K562 (cell line): ENCODE results near the gene SV2A. TPM values are rescaled to one million over a fixed set of nuclear protein-coding genes. Genes with fewer than 3 reads are reported as not detected.

Experiments
- COPS2 ChIP-seq: fragments of 450-650 bp; conservative IDR thresholded peaks from 2 replicates; pipeline ENCODE4 v1.6.1; 2016; ENCODE audit warnings: mild to moderate bottlenecking, moderate library complexity
- E2F3 ChIP-seq: fragments of 250-450 bp; sonication (Bioruptor Pico); IDR thresholded peaks from 2 replicates; pipeline ENCODE4 v1.4.0; 2020; ENCODE audit warnings: mild to moderate bottlenecking
- EP400 ChIP-seq: fragments of 450-650 bp; IDR thresholded peaks from 2 replicates; pipeline ENCODE4 v1.6.1; 2017; ENCODE audit warnings: antibody characterized with exemption, mild to moderate bottlenecking, moderate library complexity
- ERF ChIP-seq: fragments of 450-650 bp; formaldehyde crosslinking; IDR thresholded peaks from 2 replicates; pipeline ENCODE4 v1.4.0; 2020; ENCODE audit warnings: mild to moderate bottlenecking, mixed read lengths
- MCM2 ChIP-seq: fragments of 450-650 bp; IDR thresholded peaks from 2 replicates; pipeline ENCODE4 v1.6.1; 2017; ENCODE audit warnings: low read depth, mild to moderate bottlenecking
- PHF21A ChIP-seq: fragments of 450-650 bp; IDR thresholded peaks from 2 replicates; pipeline ENCODE4 v1.6.1; 2017; ENCODE audit warnings: low read depth, borderline replicate concordance
- RNF2 ChIP-seq: sonication (generic); IDR thresholded peaks from 2 replicates; pipeline ENCODE4 v1.6.1; 2016
- ZNF311 ChIP-seq: fragments of 250-450 bp; sonication (Bioruptor Pico); IDR thresholded peaks from 2 replicates; pipeline ENCODE4 v1.4.0; 2020; ENCODE audit warnings: mild to moderate bottlenecking, moderate library complexity
- ZNF76 ChIP-seq: fragments of 250-450 bp; sonication (Bioruptor Pico); IDR thresholded peaks from 2 replicates; pipeline ENCODE4 v1.4.0; 2020; ENCODE audit warnings: mild to moderate bottlenecking, moderate library complexity, borderline replicate concordance
- ZNF766 ChIP-seq: fragments of 200-800 bp; sonication (Bioruptor generic); conservative IDR thresholded peaks from 2 replicates; pipeline ENCODE4 v1.6.1; 2016; ENCODE audit warnings: missing genetic modification characterization, missing compliant biosample characterization
- polyA plus RNA-seq, 8 experiments: library from polyadenylated mRNA; depleted of rRNA in 4 of 8; stranded (reverse) in 5 of 8; unstranded in 3 of 8; fragments of >200 nt; fragmentation: Nextera tagmentation in 2 of 8; fragmentation: Illumina TruSeq in 1 of 8; extraction: Ambion mirVana in 2 of 8; extraction: Trizol in 1 of 8; gene quantifications; 2 replicates each; pipeline versions ENCODE4 v1.2.1 to v1.2.3, GENCODE V29; 2011 to 2014; ENCODE audit warnings: inconsistent platforms in 1 of 8, missing spikeins in 1 of 8
- total RNA-seq, 7 experiments: library from RNA; depleted of rRNA in 6 of 7; stranded (reverse); fragments of >200 nt in 6 of 7; fragmentation: Illumina TruSeq in 2 of 7; extraction: Trizol in 2 of 7; gene quantifications; 2 replicates each; pipeline versions ENCODE4 v1.2.1 to v1.2.3, GENCODE V29; 2011 to 2021; ENCODE audit warnings: low replicate concordance in 1 of 7
- TF ChIP-seq, protein P1 (sequence below), 2 experiments: fragments of 150-350 bp in 1 of 2; IDR thresholded peaks; 2 replicates each; pipeline ENCODE4 v1.6.1; 2012 to 2016; ENCODE audit warnings: low read depth in 2 of 2, low read length in 2 of 2, mild to moderate bottlenecking in 1 of 2, moderate library complexity in 1 of 2
- TF ChIP-seq, protein P2 (sequence below): sonication (generic); formaldehyde crosslinking; IDR thresholded peaks from 2 replicates; pipeline ENCODE4 v1.8.1; 2022; ENCODE audit warnings: missing genetic modification reagents
- TF ChIP-seq, protein P3 (sequence below): fragments of 250-450 bp; sonication (Bioruptor Pico); IDR thresholded peaks from 2 replicates; pipeline ENCODE4 v1.8.0; 2022; ENCODE audit warnings: moderate library complexity, mild to moderate bottlenecking, inconsistent platforms
- TF ChIP-seq, protein P4 (sequence below): conservative IDR thresholded peaks from 2 replicates; pipeline ENCODE4 v1.6.1; 2011; ENCODE audit warnings: low read depth, mild to moderate bottlenecking, low read length; ENCODE audit not compliant: control insufficient read depth
- TF ChIP-seq, protein P5 (sequence below), 2 experiments: IDR thresholded peaks in 1 of 2; conservative IDR thresholded peaks in 1 of 2; 2 replicates each; pipeline ENCODE4 v1.6.1; 2016; ENCODE audit warnings: low read depth in 2 of 2, mild to moderate bottlenecking in 1 of 2, missing compliant biosample characterization in 1 of 2, missing genetic modification characterization in 1 of 2, moderate library complexity in 1 of 2

Gene SV2A
- total and polyA plus RNA-seq, 9 of the 15 experiments (the other 6 are each of a cell fraction or from before 2014, with no cell fraction given) = 0.07 to 0.22 (median 0.11) TPM; not detected in 1

DNA sequence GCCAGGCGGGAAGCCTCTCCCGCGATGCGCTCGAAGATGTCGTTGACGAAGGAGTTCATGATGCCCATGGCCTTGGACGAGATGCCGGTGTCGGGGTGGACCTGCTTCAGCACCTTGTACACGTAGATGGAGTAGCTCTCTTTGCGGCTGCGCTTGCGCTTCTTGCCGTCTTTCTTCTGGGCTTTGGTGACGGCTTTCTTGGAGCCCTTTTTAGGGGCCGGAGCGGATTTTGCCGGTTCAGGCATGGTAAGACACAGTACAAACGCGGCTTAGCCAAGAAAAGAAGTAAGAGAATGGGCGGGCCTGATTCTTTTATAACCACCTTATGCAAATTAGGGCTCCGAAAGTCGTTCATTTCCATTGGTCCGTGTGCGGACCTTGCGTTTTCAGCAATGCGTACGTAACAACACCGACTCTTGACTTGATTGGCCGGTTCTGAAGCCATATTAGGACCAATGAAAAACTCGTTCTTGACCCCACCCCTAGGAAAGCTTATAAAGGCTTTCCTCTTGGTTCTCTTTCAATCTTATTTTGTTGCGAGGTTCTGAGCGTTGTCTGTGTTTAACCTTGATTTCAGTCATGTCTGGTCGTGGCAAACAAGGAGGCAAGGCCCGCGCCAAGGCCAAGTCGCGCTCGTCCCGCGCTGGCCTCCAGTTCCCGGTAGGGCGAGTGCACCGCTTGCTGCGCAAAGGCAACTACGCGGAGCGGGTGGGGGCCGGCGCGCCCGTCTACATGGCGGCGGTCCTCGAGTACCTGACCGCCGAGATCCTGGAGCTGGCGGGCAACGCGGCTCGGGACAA, 31.0 kb downstream of the SV2A start (continued):
- TF ChIP-seq, protein P1, sequence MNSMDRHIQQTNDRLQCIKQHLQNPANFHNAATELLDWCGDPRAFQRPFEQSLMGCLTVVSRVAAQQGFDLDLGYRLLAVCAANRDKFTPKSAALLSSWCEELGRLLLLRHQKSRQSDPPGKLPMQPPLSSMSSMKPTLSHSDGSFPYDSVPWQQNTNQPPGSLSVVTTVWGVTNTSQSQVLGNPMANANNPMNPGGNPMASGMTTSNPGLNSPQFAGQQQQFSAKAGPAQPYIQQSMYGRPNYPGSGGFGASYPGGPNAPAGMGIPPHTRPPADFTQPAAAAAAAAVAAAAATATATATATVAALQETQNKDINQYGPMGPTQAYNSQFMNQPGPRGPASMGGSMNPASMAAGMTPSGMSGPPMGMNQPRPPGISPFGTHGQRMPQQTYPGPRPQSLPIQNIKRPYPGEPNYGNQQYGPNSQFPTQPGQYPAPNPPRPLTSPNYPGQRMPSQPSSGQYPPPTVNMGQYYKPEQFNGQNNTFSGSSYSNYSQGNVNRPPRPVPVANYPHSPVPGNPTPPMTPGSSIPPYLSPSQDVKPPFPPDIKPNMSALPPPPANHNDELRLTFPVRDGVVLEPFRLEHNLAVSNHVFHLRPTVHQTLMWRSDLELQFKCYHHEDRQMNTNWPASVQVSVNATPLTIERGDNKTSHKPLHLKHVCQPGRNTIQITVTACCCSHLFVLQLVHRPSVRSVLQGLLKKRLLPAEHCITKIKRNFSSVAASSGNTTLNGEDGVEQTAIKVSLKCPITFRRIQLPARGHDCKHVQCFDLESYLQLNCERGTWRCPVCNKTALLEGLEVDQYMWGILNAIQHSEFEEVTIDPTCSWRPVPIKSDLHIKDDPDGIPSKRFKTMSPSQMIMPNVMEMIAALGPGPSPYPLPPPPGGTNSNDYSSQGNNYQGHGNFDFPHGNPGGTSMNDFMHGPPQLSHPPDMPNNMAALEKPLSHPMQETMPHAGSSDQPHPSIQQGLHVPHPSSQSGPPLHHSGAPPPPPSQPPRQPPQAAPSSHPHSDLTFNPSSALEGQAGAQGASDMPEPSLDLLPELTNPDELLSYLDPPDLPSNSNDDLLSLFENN (IDR thresholded peaks at IDR 0.05; ENCODE audit: low read depth in 2 of 2, low read length in 2 of 2) = peak in 1 of 2 experiments; percentile 84; a peak in 2 of 4 replicates
- TF ChIP-seq, protein P2, sequence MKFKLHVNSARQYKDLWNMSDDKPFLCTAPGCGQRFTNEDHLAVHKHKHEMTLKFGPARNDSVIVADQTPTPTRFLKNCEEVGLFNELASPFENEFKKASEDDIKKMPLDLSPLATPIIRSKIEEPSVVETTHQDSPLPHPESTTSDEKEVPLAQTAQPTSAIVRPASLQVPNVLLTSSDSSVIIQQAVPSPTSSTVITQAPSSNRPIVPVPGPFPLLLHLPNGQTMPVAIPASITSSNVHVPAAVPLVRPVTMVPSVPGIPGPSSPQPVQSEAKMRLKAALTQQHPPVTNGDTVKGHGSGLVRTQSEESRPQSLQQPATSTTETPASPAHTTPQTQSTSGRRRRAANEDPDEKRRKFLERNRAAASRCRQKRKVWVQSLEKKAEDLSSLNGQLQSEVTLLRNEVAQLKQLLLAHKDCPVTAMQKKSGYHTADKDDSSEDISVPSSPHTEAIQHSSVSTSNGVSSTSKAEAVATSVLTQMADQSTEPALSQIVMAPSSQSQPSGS (CRISPR knock-in tag) = no peak
- no peak for TF ChIP-seq COPS2
- TF ChIP-seq MCM2 = no peak
- TF ChIP-seq, protein P3, sequence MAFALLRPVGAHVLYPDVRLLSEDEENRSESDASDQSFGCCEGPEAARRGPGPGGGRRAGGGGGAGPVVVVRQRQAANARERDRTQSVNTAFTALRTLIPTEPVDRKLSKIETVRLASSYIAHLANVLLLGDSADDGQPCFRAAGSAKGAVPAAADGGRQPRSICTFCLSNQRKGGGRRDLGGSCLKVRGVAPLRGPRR (CRISPR knock-in tag) = no peak
- TF ChIP-seq PHF21A = 0 out of 2 replicates have a peak, but pooled peaks have one; percentile 35
- no peak for TF ChIP-seq ZNF76 (CRISPR knock-in tag)
- no peak for TF ChIP-seq ZNF311
- peak; percentile 43 for TF ChIP-seq E2F3 (CRISPR knock-in tag)
- peak; percentile 83 for TF ChIP-seq RNF2
- TF ChIP-seq, protein P4, sequence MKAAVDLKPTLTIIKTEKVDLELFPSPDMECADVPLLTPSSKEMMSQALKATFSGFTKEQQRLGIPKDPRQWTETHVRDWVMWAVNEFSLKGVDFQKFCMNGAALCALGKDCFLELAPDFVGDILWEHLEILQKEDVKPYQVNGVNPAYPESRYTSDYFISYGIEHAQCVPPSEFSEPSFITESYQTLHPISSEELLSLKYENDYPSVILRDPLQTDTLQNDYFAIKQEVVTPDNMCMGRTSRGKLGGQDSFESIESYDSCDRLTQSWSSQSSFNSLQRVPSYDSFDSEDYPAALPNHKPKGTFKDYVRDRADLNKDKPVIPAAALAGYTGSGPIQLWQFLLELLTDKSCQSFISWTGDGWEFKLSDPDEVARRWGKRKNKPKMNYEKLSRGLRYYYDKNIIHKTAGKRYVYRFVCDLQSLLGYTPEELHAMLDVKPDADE = peak; percentile 88
- TF ChIP-seq, protein P5, sequence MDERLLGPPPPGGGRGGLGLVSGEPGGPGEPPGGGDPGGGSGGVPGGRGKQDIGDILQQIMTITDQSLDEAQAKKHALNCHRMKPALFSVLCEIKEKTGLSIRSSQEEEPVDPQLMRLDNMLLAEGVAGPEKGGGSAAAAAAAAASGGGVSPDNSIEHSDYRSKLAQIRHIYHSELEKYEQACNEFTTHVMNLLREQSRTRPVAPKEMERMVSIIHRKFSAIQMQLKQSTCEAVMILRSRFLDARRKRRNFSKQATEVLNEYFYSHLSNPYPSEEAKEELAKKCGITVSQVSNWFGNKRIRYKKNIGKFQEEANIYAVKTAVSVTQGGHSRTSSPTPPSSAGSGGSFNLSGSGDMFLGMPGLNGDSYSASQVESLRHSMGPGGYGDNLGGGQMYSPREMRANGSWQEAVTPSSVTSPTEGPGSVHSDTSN (CRISPR knock-in tag; IDR thresholded peaks at IDR 0.05; ENCODE audit: low read depth) = no peak
- TF ChIP-seq, protein P5 (tag; conservative IDR thresholded peaks at IDR 0.05; ENCODE audit: low read depth) = no peak
- peak; percentile 70; the same call in 1 of the 2 replicates for TF ChIP-seq ERF
- TF ChIP-seq ZNF766 (CRISPR knock-in tag) = peak; percentile 73
- peak; percentile 55 for TF ChIP-seq EP400
